GM12878 (cell line): ENCODE measurements around the gene IL18R1. TPM values are rescaled to one million over a fixed set of nuclear protein-coding genes. Genes with fewer than 3 reads are reported as not detected.
A peak's percentile ranks its signal among the peaks of the same experiment; 100 is the strongest.

Experiments
- ATAC-seq: fragments of 200-7000 bp; cut with Tn5 transposase; 3 replicates; pipeline ENCODE4 v1.9.1; 2020; ENCODE audit warnings: mild to moderate bottlenecking, moderate library complexity
- BruUV-seq: library from RNA; stranded (reverse); fragments of 400-500 nt; replicated peaks from 2 replicates; lab custom pipeline; 2021; lab: Mats Ljungman, UMichigan
- CTCF ChIA-PET: fragments of 300-600 bp; sonication (Branson Sonifier 250); formaldehyde crosslinking; extraction: SDS; loops from one replicate; lab custom pipeline; 2021; ENCODE audit warnings: inconsistent platforms; lab: Yijun Ruan, JAX
- POLR2A ChIA-PET: fragments of 350-600 bp; formaldehyde crosslinking; extraction: SDS; loops from one replicate; lab custom pipeline; 2021; ENCODE audit warnings: inconsistent platforms; lab: Charles Lee
- RAD21 ChIA-PET: fragments of 300-600 bp; sonication (Branson Sonifier 250); formaldehyde crosslinking; loops from one replicate; lab custom pipeline; 2023; ENCODE audit warnings: antibody characterized with exemption; ENCODE audit not compliant: unreplicated experiment; lab: Charles Lee
- SMC1A ChIA-PET: fragments of 300-600 bp; sonication (Branson Sonifier 250); formaldehyde crosslinking; loops from one replicate; lab custom pipeline; 2023; ENCODE audit not compliant: unreplicated experiment, uncharacterized antibody; lab: Charles Lee
- DNase-seq: peaks from one replicate; pipeline ENCODE4 v3.0.0-alpha.2; 2011; ENCODE audit warnings: low read depth, low spot score
- FAIRE-seq: peaks from 3 replicates; lab custom pipeline; 2011; peaks lifted over from hg19 to GRCh38; lab: Jason Lieb, UNC
- H2AFZ ChIP-seq: 2 replicates; pipeline ENCODE4 v1.6.0; 2011; ENCODE audit warnings: low read depth, low read length, control low read depth; ENCODE audit not compliant: control insufficient read depth
- H3K27ac ChIP-seq: 2 replicates; pipeline ENCODE4 v1.5.1; 2011; ENCODE audit warnings: control low read depth; ENCODE audit not compliant: control insufficient read depth, insufficient read depth
- H3K27me3 ChIP-seq, 2 experiments: replicated peaks in 1 of 2; 2 replicates each; pipeline versions ENCODE4 v1.6.0 to v1.6.1; 2011; ENCODE audit warnings: low read length in 1 of 2; ENCODE audit not compliant: control insufficient read depth in 2 of 2, insufficient read depth in 2 of 2
- H3K36me3 ChIP-seq, 2 experiments: 2 replicates each; pipeline ENCODE4 v1.5.1; 2011; ENCODE audit warnings: low read length in 1 of 2; ENCODE audit not compliant: control insufficient read depth in 2 of 2, insufficient read depth in 2 of 2
- H3K4me1 ChIP-seq: 2 replicates; pipeline ENCODE4 v1.6.1; 2011; ENCODE audit warnings: mild to moderate bottlenecking, low read length, moderate library complexity, mixed read lengths; ENCODE audit not compliant: control insufficient read depth, insufficient read depth
- H3K4me2 ChIP-seq: 2 replicates; pipeline ENCODE4 v1.6.0; 2011; ENCODE audit warnings: control low read depth; ENCODE audit not compliant: control insufficient read depth, insufficient read depth
- H3K4me3 ChIP-seq: fragments of 200-600 bp; sonication (generic); 2 replicates; pipeline ENCODE4 v1.5.1; 2016
- H3K79me2 ChIP-seq: 2 replicates; pipeline ENCODE4 v1.6.0; 2011; ENCODE audit warnings: low read length; ENCODE audit not compliant: control insufficient read depth, insufficient read depth
- H3K9ac ChIP-seq: 2 replicates; pipeline ENCODE4 v1.8.0; 2011; ENCODE audit warnings: low read length, control low read depth, mixed read lengths; ENCODE audit not compliant: control insufficient read depth, insufficient read depth
- H3K9me3 ChIP-seq: replicated peaks from 3 replicates; pipeline ENCODE4 v1.5.1; 2011; ENCODE audit warnings: mild to moderate bottlenecking, low read length; ENCODE audit not compliant: control insufficient read depth, insufficient read depth
- H4K20me1 ChIP-seq: 2 replicates; pipeline ENCODE4 v1.6.0; 2011; ENCODE audit not compliant: control insufficient read depth, insufficient read depth
- CEBPB ChIP-seq, 2 experiments: fragments of 150-350 bp in 1 of 2; IDR thresholded peaks; 2 replicates each; pipeline ENCODE4 v1.6.1; 2012 to 2014; ENCODE audit warnings: low read depth in 2 of 2, low read length in 2 of 2, borderline replicate concordance in 1 of 2, inconsistent platforms in 1 of 2
- CHD1 ChIP-seq: IDR thresholded peaks from 2 replicates; pipeline ENCODE4 v1.6.1; 2012; ENCODE audit warnings: low read depth, low read length, improper control_type of control experiment
- FOS ChIP-seq: IDR thresholded peaks from 3 replicates; pipeline ENCODE4 v1.6.1; 2011; ENCODE audit warnings: borderline replicate concordance; ENCODE audit not compliant: insufficient read length; ENCODE audit errors: extremely low read depth
- KLF5 ChIP-seq: fragments of 450-650 bp; IDR thresholded peaks from 2 replicates; pipeline ENCODE4 v1.6.1; 2014; ENCODE audit warnings: mild to moderate bottlenecking; ENCODE audit not compliant: partially characterized antibody
- MEF2B ChIP-seq: fragments of 450-650 bp; IDR thresholded peaks from 2 replicates; pipeline ENCODE4 v1.6.1; 2018; ENCODE audit warnings: mild to moderate bottlenecking, moderate library complexity; ENCODE audit not compliant: partially characterized antibody, poor library complexity, severe bottlenecking
- MYB ChIP-seq: fragments of 150-350 bp; IDR thresholded peaks from 2 replicates; pipeline ENCODE4 v1.6.1; 2014; ENCODE audit warnings: mild to moderate bottlenecking, low read depth, low read length, borderline replicate concordance
- NFYB ChIP-seq: IDR thresholded peaks from 2 replicates; pipeline ENCODE4 v1.6.1; 2011; ENCODE audit warnings: low read depth, mild to moderate bottlenecking, low read length, improper control_type of control experiment, moderate library complexity; ENCODE audit not compliant: insufficient read depth
- NR2C1 ChIP-seq: fragments of 450-650 bp; IDR thresholded peaks from 2 replicates; pipeline ENCODE4 v1.6.1; 2017; ENCODE audit warnings: antibody characterized with exemption, mild to moderate bottlenecking, moderate library complexity
- NRF1 ChIP-seq: conservative IDR thresholded peaks from 2 replicates; pipeline ENCODE4 v1.6.1; 2011; ENCODE audit warnings: mild to moderate bottlenecking, low read depth, low read length, improper control_type of control experiment
- RAD21 ChIP-seq: IDR thresholded peaks from 2 replicates; pipeline ENCODE4 v1.6.1; 2011; ENCODE audit warnings: mild to moderate bottlenecking, low read depth, low read length, moderate library complexity; ENCODE audit not compliant: insufficient read depth
- RBBP5 ChIP-seq: fragments of 200-600 bp; sonication (generic); conservative IDR thresholded peaks from 2 replicates; pipeline ENCODE4 v1.6.1; 2016
- SREBF1 ChIP-seq: IDR thresholded peaks from 2 replicates; pipeline ENCODE4 v1.6.1; 2012; ENCODE audit warnings: mild to moderate bottlenecking, low read length
- TBL1XR1 ChIP-seq: IDR thresholded peaks from 2 replicates; pipeline ENCODE4 v1.6.1; 2012; ENCODE audit warnings: low read depth, low read length, improper control_type of control experiment
- TCF3 ChIP-seq: IDR thresholded peaks from 2 replicates; pipeline ENCODE4 v1.6.1; 2012; ENCODE audit warnings: low read depth, mild to moderate bottlenecking, low read length, borderline replicate concordance; ENCODE audit not compliant: insufficient read depth
- ZNF207 ChIP-seq: fragments of 450-650 bp; IDR thresholded peaks from 2 replicates; pipeline ENCODE4 v1.6.1; 2014; ENCODE audit warnings: antibody characterized with exemption, mild to moderate bottlenecking, borderline replicate concordance
- ZNF384 ChIP-seq: IDR thresholded peaks from 2 replicates; pipeline ENCODE4 v1.6.1; 2012; ENCODE audit warnings: low read depth, mild to moderate bottlenecking, low read length, improper control_type of control experiment, borderline replicate concordance
- ZSCAN29 ChIP-seq: fragments of 450-650 bp; IDR thresholded peaks from 2 replicates; pipeline ENCODE4 v1.6.1; 2017; ENCODE audit warnings: mild to moderate bottlenecking, moderate library complexity
- WGBS: methylation state at CpG from one replicate; pipeline ENCODE4 v1.1.6; 2016; ENCODE audit warnings: low lambda C conversion rate; ENCODE audit not compliant: insufficient replicate concordance, insufficient coverage; ENCODE audit errors: missing lambda C conversion rate; 5-methylcytosine and 5-hydroxymethylcytosine counted together
- in situ Hi-C: fragments of 300-500 bp; cut with MboI; formaldehyde crosslinking; loops from 9 replicates; pipeline ENCODE4 v1.14.3; 2018; ENCODE audit warnings: mixed read lengths
- intact Hi-C: fragments of 100-400 bp; cut with micrococcal nuclease; formaldehyde crosslinking; loops from one replicate; pipeline ENCODE4 v1.14.2; 2022; ENCODE audit not compliant: unreplicated experiment
- polyA plus RNA-seq, 11 experiments: library from polyadenylated mRNA; depleted of rRNA in 4 of 11; unstranded in 6 of 11; stranded (reverse) in 5 of 11; fragments of >200 nt; fragmentation: Nextera tagmentation in 4 of 11; fragmentation: Illumina TruSeq in 1 of 11; extraction: Ambion mirVana in 4 of 11; extraction: Trizol in 1 of 11; gene quantifications; 1 replicate in 1 of 11; 2 replicates in 10 of 11; pipeline versions ENCODE4 v1.2.1 to v1.2.3, GENCODE V29; 2011 to 2016; ENCODE audit warnings: inconsistent platforms in 2 of 11, missing spikeins in 2 of 11, low read depth in 1 of 11
- total RNA-seq, 4 experiments: library from RNA; depleted of rRNA in 3 of 4; stranded (reverse); fragments of >200 nt in 3 of 4; fragmentation: Illumina TruSeq in 1 of 4; extraction: Trizol in 1 of 4; gene quantifications; 2 replicates each; pipeline versions ENCODE4 v1.2.1 to v1.2.3, GENCODE V29; 2013 to 2021

Gene IL18R1
- total and polyA plus RNA-seq, 10 of the 15 experiments (the other 5 are each of a cell fraction or from before 2014, with no cell fraction given): 3.5 to 15.5 (median 11.1) TPM

GRCh38 chr2:102401865-102402264 lies 46.3 kb downstream of the IL18R1 start:
- H3K4me3 ChIP-seq: no peak overlapping the region
- SMC1A ChIA-PET: interaction anchor here (1.3 kb wide), 1 partner anchor 10 kb away, joined by 7 read pairs; no protein-coding TSS in a partner anchor
- ATAC-seq: no peak

GRCh38 chr2:102410952-102411351 lies 55.4 kb downstream of the IL18R1 start:
- no peaks in the 10 kb centered on the region for H3K4me1 ChIP-seq
- BruUV-seq: no TSS peak
- H2AFZ ChIP-seq: no peak overlapping the region
- no peak overlapping the region for H3K9ac ChIP-seq
- FAIRE-seq: no peak
- H3K27ac ChIP-seq: no peak overlapping the region
- no peak overlapping the region for H3K4me2 ChIP-seq
- no peak for TF ChIP-seq TBL1XR1
- no peak for TF ChIP-seq TCF3
- TF ChIP-seq RAD21: peak; percentile 22; the same call in 1 of the 2 replicates
- TF ChIP-seq CEBPB (IDR thresholded peaks at IDR 0.05; ENCODE audit: borderline replicate concordance in 1 of 2, low read depth in 2 of 2, low read length in 2 of 2): no peak
- no peak for TF ChIP-seq ZNF207
- TF ChIP-seq, all 136 proteins: peak for 1
- RAD21 ChIA-PET: no interaction called here
- Histone ChIP-seq H3K9me3 (peaks cover 12% of the 10 kb centered on the region; the same call in 2 of the 3 replicates), H4K20me1 (no peaks in the 10 kb centered on the region), H3K36me3 (no peaks in the 10 kb centered on the region), H3K27me3 (no peaks in the 10 kb centered on the region), H3K79me2 (no peaks in the 10 kb centered on the region), H3K4me3 (no peak overlapping the region)
- SMC1A ChIA-PET: interaction anchor here (1.1 to 1.8 kb wide), 4 partner anchors 12 to 24 kb away, joined by 3 to 4 read pairs (median 3); partner anchors contain the start of gene IL18RAP
- ATAC-seq (no peak), DNase-seq (no peak)
- CTCF ChIA-PET: no interaction called here
- WGBS: 11% methylated on average over 3 of the region's 3 CpGs
- in situ Hi-C loops (no loop called here), intact Hi-C loops (no loop called here)
- POLR2A ChIA-PET: no interaction called here

More at GRCh38 chr2:102401865-102402264, 46.3 kb downstream of the IL18R1 start:
- Histone ChIP-seq H3K27me3 (no peaks in the 10 kb centered on the region), H3K9ac (no peak overlapping the region), H3K4me2 (no peak overlapping the region), H3K9me3 (no peaks in the 10 kb centered on the region), H4K20me1 (no peaks in the 10 kb centered on the region), H3K27ac (no peak overlapping the region), H3K79me2 (no peaks in the 10 kb centered on the region), H3K36me3 (no peaks in the 10 kb centered on the region; a peak in 1 of 4 replicates), H3K4me1 (no peaks in the 10 kb centered on the region), H2AFZ (no peak overlapping the region)
- no peak for TF ChIP-seq TCF3
- no peak for TF ChIP-seq KLF5
- no peak for TF ChIP-seq ZNF384
- no peak for TF ChIP-seq CEBPB (IDR thresholded peaks at IDR 0.05; ENCODE audit: borderline replicate concordance in 1 of 2, low read depth in 2 of 2, low read length in 2 of 2)
- TF ChIP-seq MYB: no peak
- TF ChIP-seq NFYB: no peak
- TF ChIP-seq NRF1: no peak
- TF ChIP-seq CHD1: no peak
- no peak for TF ChIP-seq MEF2B
- no peak for TF ChIP-seq SREBF1
- no peak for TF ChIP-seq ZSCAN29
- no peak for TF ChIP-seq RBBP5
- no peak for TF ChIP-seq FOS
- no peak for TF ChIP-seq NR2C1
- DNase-seq (no peak), FAIRE-seq (no peak)
- in situ Hi-C loops: no loop called here
- POLR2A ChIA-PET: no interaction called here
- intact Hi-C loops: no loop called here
- WGBS: 67% methylated on average over 2 of the region's 2 CpGs
- BruUV-seq: no TSS peak
- CTCF ChIA-PET: no interaction called here
- RAD21 ChIA-PET: no interaction called here
